Urothelium cell line (cell line): ENCODE results near the gene NXN.

Source experiments
- DNase-seq: peaks from one replicate; pipeline ENCODE4 v3.0.0; 2011; ENCODE audit warnings: low spot score, mixed read lengths
- FAIRE-seq: peaks from 2 replicates; lab custom pipeline; 2011; peaks lifted over from hg19 to GRCh38; lab: Jason Lieb, UNC

Gene NXN

GRCh38 chr17:979539-980405 lies at the start of gene NXN:
Gene NXN (minus strand): TSS chr17:979776.
- FAIRE-seq (no peak), DNase-seq (peak; percentile 90)

- DNase-seq, result no peak
- FAIRE-seq, result no peak
Measured at GRCh38 chr17:1027044-1027443, 47.5 kb upstream of the NXN start.

GRCh38 chr17:1026599-1026975 lies 47.0 kb upstream of the NXN start:
- FAIRE-seq (no peak), DNase-seq (no peak)

- no peak for DNase-seq
- no peak for FAIRE-seq
Measured at GRCh38 chr17:1025733-1026598, 46.4 kb upstream of the NXN start.

GRCh38 chr17:1024076-1024475 lies 44.5 kb upstream of the NXN start:
- no peak for FAIRE-seq
- no peak for DNase-seq

- DNase-seq (no peak), FAIRE-seq (no peak)
Measured at GRCh38 chr17:1022278-1023024, 42.9 kb upstream of the NXN start.

- no peak for FAIRE-seq
Measured at GRCh38 chr17:1021147-1021546, 41.6 kb upstream of the NXN start.

GRCh38 chr17:1019451-1019850 lies 39.9 kb upstream of the NXN start:
- DNase-seq (no peak), FAIRE-seq (no peak)

More at GRCh38 chr17:1021147-1021546, 41.6 kb upstream of the NXN start:
- DNase-seq, result no peak

GRCh38 chr17:1018547-1018946 lies 39.0 kb upstream of the NXN start:
- no peak for FAIRE-seq
- DNase-seq, result no peak

GRCh38 chr17:1013729-1014090 lies 34.1 kb upstream of the NXN start:
- FAIRE-seq (no peak), DNase-seq (no peak)

GRCh38 chr17:1012823-1013728 lies 33.5 kb upstream of the NXN start:
- DNase-seq (no peak), FAIRE-seq (no peak)

GRCh38 chr17:1011760-1012735 lies 32.5 kb upstream of the NXN start:
- DNase-seq (no peak), FAIRE-seq (no peak)

GRCh38 chr17:1011138-1011537 lies 31.6 kb upstream of the NXN start:
- DNase-seq (no peak), FAIRE-seq (no peak)

GRCh38 chr17:1010586-1010985 lies 31.0 kb upstream of the NXN start:
- FAIRE-seq (no peak), DNase-seq (no peak)

- DNase-seq (no peak), FAIRE-seq (no peak)
Measured at GRCh38 chr17:1010086-1010450, 30.5 kb upstream of the NXN start.

GRCh38 chr17:1009229-1010085 lies 29.9 kb upstream of the NXN start:
- FAIRE-seq (no peak), DNase-seq (no peak)

- DNase-seq (no peak), FAIRE-seq (no peak)
Measured at GRCh38 chr17:1008008-1008761, 28.6 kb upstream of the NXN start.
